Activated T-cell treated with anti-CD3 and anti-CD28 coated beads for 4 hours (primary cell): ENCODE data around the gene ZNF664.

Source experiments
- DNase-seq: peaks from one replicate; pipeline ENCODE4 v3.0.0-alpha.2; 2020

ZNF664 gene

DNA sequence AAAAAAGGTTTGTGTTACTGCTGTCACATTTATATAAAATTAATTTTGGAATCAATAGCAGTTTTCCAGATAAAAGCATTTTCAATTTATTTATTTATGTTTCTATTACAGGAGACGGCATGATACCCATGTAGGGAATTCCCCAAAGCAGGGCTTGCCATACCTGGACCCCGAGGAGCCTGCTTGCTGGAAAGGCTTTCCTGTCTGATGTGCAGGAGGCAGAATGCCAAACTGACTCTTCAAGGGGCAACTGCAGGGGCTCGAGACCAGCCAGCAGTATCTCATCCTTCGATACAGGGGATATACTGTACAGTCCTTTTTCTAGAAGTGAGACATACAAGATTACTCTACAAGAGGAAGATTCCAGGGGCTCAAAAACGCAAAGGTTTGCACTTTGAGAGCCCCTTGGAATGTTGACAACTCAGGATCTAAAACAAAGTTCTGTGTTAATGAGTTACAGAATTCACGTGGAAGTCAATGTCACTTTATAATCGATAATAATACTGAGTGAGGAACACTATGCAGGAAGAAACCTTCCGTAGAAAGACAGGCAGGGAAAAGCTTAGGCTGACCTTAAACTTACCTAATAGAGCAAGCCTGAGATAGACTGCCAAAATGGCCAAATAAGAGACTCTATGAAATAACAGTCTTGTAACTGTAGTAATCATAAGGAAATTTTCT lies 38.6 kb downstream of the ZNF664 start:
- DNase-seq: no peak

DNA sequence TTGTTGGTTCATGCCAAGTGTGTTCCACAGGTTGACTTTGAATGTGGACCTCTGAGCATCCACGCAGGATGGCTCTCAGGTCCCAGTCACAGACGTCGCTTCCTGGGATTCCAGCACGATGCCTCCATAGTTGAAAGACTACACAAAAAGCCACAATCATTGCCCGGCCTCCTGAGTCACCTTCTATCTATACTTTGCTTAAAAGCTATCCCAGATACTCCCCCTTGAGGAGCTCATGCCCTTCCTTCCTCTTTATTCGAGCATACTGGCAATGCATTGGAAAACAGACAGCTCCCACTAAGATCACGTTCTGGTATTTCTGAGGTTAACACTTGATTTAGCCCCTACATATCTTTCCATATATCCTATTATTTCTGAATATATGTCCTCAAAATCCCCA lies 40.1 kb downstream of the ZNF664 start:
- DNase-seq: no peak

DNA sequence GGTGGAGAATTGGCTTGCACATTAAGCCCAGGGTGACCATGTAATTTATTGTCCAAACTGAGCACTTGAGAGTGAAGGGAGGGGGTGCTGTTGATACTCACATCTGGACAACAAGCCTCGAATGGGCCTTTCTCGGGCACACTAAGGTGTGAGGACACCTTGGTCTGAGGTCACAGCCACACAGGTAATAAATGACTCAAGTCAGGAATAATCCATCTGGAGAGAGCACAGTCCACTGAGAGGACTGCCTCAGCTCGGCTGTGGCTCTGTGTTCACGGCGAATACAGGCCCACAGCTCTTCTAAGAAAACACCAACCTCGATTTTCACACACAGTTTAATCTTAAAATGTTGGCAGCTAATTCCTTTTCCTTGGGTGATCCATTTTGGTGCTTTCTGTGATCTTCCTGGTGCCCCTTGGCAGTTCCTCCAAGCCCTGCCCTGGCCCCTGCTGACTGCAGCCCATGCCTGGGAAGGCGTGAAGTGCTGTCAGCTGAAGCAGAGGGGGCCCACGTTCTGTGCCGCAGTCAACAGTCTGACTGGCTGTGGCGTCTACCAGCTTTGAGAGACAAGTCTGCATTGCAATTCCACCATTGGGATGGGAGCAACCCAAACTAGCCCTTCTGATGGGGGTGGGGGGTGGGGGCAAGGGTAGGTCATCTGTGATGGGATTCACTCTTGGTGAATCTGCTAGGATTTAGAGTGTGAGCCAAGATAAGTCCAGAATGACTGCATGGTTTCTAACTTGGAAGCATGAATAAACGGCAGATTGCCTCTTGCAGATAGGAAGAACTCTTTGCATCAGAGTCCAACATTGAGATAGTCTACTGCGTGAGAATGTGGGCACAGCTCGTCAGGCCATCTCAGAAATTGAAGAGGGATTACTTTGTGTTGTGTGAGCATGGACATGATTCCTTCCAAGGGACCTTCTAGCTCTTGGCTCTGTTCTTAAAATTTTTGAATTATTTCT lies 42.8 kb downstream of the ZNF664 start:
- DNase-seq: no peak

DNA sequence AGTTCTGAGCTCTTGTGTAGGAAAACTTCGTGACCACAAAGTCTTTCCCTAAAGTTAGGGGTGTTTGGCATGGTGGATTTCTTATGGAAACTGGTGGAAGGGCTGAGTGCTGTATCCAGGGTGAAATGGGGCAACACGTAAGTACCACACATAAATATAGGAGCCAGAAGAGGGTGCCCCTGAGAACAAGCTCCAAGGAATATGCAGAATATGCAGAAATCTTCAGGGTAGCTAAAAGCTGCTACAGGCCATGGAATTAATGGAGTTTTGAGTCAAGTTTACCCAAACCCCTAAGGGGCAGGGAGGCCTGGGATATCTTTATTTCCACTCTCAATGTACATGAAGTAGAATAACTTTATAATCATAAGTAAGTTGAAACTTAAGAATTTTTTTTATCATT lies 44.0 kb downstream of the ZNF664 start:
- DNase-seq: no peak

DNA sequence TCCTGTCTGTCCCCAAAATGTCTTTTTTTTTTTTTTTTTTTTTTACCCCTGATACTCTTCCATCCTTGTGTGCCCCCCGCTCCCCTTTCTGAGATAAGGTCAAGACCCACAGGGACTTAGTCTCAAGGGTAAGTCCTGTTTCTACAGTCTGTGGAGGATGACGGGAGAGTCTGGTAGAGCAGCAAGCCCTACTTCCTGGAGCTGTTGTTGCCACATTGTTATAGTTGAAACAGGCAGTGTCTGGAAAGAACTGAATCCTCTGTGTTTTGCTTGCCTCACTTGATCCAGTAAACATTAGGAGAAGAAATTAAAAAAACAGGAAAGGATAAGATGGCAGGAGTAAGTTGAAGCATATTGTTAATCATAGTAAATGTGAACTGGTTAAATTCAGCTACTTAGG lies 45.5 kb downstream of the ZNF664 start:
- no peak for DNase-seq

DNA sequence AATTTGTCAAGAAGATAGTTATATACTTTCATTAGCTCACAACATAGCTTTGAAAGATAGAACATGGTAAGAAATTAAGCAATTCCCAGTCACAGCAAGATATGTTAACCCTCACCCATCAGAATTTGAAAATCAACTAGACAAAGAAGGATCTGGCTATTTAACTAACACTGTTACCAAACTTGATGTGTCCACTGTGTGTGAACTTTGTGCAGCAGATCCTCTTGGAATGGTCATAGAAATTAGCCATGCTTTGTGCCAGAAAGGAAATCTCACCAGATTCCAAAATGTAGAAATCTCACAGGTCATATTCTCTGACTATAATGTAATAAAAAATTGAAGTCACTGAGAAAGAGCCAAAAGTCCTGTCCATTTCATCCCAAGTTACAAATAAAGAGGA lies 46.1 kb downstream of the ZNF664 start:
- no peak for DNase-seq

DNA sequence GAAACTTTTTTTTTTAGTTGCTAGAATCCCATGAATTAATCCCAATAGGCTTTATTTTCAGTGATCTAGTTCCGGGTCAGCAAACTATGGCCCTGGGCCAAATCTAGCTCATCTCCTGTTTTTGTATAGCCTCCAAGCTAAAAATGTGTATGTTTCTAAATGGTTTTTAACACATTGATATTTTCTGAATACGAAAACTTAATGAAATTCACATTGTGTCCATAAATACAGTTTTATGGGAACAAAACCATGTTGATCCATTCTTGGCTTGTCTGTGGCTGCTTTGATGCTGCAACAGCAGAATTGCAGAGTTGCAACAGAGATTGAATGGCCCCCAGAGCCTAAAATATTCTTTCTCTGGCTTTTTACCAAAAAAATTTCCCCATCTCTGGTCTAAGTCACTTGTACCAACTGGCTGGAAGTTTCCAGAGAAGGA lies 47.5 kb downstream of the ZNF664 start:
- no peak for DNase-seq

DNA sequence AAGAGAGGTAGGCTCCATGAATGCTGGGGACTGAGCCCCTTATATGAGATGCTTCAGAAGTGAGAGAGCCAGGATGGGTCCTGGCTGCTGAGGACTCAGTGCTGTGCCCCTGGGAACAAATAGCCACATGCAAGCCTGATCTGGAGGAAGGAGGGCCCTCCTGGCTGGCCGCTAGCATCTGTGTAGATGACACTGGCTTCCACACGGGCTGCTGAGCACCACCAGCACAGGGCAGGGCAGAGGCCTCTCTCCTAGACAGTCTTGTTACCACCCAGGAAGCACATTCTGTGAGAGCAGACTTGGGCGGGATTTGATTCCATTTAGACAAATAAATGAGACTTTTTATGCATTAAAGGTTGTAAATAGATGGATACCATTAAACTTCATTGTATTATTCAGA lies 48.0 kb downstream of the ZNF664 start:
- DNase-seq: no peak

DNA sequence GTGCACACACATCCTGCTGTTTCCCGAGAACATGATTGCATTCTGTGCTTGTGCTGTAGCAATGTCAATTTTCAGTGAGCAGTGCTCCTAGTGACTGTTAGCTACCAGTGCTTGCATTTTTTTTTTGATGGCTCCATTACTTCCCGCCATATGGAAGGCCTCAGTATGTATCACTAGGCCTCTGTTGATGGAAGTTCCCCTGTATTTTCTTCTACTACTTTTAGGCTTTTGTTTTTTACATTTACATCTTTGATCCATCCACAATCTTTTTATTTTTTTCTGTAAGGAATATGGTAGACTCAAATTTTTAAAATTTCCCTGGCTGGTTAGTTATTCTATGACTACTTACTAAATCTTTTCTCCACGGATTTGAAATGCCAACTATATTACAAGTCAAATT lies 49.1 kb downstream of the ZNF664 start:
- DNase-seq: no peak

DNA sequence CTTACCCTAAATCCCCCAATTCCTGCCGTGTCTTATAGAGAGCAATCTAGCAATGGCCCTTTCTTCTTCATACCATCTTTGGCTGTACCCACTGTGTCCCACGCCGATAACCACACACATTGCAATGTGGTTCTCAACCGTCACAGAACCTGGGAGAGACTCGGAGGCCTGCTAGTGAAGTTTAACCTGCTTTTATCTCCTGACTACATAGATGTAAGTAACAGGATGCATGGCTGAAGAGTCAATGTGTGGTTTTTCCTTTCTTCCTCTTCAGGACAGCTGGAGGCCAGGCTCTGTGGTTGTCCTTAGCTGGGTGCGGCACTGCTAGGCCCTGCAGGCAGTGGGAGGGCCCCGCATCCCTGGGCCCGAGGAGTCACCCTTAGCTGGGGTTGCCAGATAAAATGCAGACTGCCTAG lies 51.3 kb downstream of the ZNF664 start:
- no peak for DNase-seq

DNA sequence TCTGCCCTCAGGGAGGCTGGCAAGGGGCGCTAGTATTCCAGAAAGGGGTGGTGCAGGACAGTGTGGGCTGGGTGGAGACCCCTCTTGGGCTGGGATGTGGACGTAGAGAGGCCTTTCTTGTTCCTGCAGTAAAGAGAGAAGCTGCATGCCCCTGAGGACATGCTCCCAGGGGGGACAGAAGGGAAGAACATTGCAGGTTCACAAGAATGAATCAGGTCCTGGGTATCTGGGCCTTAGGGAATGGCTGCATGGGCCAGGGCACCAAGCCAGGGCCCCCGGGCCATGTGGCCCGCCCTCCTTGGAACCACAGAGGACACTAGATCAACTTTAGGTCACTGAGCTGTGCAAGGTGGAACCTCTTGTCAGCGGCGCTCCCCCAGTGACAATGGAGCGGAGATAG lies 51.8 kb downstream of the ZNF664 start:
- DNase-seq: no peak

DNA sequence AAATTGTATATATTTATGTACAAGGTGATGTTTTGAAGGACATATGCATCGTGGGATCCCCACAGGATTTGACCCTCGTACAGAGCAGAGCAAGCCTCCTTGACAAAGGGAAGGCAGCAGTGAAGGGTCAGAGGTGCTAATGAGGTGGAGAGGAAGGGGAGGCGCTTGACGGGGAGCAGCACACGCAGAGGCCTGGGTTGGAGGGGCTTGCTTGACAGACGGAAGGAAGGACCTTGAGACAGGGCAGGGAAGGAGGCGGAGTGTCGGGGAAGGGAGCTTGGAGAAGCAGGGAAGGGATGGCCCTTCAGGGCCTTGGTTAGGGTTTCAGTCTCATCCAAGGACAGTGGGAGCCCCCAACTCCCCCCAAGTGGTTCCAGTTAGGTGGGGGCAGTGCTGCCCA lies 52.6 kb downstream of the ZNF664 start:
- no peak for DNase-seq

DNA sequence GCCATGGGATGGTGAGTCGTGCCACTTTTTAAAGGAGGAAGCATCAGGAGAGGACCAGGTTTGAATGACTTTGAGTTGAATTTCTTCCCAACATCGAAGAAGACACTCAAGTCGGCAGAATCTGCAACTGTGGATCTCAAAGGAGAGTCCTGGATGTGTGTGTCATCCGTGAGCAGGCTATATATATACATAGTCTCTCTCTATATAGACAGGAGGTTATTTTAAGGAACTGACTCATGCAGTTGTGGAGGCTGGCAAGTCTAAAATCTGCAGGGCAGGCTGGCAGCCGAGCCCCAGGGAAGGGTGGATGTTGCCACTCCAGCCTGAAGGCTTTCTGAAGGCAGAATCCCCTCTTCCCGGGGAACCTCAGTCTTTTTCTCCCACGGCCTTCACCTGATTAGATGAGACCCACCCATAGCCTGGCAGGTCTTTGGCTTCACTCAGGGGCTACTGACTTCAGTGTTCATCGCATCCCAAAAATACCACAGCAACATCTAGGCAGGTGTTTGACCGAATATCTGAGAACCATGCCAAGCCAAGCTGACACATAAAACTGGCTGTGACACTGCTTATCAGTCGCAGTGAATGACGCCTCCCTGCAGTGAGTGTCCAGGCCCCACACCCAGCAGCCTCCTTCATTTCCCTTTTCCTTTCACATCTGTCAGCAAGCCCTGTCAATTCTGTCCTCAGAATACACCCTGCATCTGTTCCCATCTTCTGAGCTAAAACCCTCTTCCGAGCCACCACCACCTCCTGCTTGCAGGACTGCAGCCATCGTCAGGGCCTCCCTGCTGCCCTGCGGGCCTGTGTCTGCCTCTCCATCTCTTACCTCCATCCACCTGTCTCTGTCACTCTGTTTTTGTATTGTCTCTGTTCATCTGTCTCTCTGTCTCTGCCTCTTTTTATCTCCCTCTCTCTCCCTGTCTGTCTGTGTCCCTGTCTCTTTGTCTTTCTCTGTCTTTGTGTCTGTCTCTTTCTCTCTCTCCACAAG lies 54.0 kb downstream of the ZNF664 start:
- no peak for DNase-seq

DNA sequence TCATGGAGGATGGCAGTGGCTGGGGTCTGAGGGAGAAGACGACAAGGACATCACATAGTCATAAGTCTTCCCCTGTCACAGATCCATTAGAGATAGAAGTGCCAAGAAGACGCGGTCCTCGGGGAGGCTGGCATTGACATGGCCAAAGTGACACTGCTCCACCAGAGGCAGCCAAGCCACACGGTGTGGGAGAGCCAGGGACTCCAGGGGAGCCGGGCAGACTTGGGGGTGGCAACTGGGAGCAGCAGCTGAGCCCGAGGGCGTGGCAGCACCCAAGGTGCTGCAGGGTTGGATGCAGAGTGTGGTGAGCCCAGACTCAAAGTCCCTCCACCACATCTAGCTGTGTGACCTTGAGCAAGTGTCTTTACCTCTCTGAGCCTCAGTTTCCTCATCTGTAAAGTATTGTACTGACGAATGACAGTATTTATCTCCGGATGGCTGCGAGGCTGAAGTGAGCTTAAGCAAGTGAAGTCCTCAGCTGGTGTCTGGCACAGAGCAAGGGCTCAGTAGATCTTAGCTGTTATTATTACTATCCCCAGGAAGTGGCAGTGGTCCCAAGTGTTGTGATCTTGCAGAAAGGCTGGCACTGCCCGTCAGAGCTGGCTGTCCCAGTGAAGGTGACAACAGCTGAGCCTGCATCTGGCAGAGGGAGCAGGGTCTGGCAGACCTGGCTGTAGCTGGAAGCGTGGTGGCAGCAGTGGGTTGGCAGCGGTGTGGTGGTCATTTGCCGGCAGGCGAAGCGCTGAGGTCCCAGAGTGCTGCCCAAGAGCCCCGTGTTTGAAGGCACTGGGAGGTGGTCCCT lies 54.9 kb downstream of the ZNF664 start:
- DNase-seq: no peak

DNA sequence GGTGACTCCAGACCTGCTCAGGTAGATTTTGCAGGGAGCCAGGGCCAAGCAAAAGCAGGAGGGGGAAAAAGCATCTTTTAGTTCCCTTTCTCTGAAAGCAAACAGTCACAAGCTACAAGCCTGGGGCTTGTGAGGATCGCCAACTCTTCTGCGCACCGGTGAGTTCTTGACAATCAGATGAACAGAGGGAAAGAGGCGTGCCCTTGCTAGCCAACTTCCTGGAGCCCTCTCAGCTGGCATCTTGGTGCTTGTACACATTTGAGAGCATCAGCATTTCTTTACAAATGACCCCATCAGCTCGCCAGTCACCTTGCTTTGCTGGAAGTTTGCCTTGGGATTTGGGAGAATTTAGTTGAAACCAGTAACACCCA lies 55.5 kb downstream of the ZNF664 start:
- DNase-seq: no peak

DNA sequence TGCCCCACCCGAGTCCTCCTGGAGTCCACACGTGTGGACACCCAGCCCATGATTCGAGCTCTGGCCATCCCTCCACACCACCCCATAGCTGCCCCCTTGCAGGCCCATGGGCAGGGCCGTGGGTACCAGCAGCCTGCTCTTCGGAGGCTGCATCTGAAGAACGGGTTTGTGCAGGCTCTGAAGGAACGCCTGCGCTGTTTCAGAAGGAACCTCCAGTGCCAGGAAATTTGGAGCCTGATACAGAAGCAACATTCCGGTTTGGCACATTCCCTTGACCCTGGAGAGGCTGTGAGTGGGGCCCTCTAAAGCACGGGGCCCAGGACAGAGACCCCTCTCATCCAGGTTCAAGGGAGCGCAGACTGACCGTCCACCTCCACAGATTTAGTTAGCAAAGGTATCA lies 57.0 kb downstream of the ZNF664 start:
- no peak for DNase-seq

DNA sequence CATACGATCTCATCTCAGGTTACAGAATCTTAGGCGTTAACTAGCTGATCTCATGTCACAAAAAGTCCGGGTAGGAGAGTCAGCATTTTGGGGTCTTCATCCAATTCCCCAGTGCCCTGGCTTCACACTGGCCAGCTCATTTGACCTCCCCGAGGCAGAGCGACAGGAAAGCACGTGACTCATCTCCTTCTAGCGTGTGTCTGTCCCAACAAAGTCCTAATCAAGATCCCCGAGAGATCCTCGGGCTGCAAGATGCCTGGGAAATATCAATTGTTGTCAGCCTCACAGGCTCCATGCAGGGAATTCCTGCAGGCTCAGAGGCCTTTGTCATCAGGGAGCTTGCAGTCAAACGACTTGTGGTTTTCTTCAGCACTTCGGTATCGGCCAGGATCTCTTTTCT lies 57.5 kb downstream of the ZNF664 start:
- DNase-seq: no peak

DNA sequence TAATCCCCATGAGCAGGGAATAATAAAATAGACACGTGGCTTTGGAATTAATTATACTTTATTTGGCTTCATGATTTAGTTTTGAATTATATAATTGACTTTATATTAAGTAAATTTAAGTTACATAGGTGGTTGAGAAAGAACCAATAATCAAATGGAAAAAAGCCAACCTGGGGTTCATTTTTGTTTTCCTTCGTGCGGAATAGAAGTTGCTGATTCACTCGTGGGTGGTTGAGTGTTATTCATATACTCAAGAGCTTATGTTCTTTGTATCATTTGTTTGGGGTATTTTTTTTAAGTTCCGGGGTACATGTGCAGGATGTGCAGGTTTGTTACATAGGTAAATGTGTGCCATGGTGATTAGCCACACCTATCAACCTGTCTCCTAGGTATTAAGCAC lies 58.0 kb downstream of the ZNF664 start:
- DNase-seq: no peak

DNA sequence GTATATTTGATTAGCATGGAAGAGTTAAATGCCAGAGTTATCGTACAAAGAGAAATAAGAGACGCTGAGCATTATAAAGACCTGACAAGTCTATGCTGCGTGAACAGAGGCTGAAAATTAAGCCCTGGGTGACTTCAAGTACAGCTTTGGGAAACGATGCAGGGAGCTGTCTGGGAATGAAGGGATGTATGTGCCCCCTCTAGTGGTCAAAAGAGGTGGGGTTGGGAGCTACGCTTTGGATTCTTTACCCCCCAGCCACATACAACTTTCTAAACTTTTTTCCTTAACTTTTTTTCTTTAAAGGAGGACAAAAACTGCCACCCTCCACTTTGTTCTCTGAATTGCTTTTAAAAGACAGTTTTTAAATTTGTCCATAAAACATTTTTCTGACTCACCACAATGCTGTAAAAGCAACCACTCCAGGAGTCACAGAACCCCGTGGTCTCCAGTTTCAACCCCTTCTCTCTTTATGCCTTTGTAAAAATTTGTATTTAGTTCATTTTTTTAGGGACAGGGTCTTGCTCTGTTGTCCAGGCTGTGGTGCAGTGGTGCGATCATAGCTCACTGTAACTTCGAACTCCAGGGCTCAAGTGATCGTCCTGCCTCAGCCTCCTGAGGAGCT lies 59.4 kb downstream of the ZNF664 start:
- no peak for DNase-seq

DNA sequence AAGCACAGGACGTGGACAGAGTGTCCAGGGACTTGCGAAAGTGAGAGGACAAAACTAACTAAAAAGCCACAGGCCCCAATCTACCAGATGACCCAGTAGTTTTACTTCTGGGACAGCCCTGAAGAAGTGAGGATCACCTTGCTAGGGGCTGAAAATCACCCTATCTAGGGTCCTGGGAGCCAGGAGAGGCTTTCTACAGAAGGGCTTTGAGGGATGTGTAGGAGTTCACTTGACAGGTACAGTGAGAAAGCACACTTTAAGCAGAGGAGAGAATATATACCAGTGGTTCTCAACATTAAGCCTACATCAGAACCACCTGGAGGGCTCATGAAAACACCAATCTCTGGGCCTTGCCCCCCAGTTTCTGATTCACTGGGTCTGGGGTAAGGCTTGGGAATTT lies 60.8 kb downstream of the ZNF664 start:
- no peak for DNase-seq

DNA sequence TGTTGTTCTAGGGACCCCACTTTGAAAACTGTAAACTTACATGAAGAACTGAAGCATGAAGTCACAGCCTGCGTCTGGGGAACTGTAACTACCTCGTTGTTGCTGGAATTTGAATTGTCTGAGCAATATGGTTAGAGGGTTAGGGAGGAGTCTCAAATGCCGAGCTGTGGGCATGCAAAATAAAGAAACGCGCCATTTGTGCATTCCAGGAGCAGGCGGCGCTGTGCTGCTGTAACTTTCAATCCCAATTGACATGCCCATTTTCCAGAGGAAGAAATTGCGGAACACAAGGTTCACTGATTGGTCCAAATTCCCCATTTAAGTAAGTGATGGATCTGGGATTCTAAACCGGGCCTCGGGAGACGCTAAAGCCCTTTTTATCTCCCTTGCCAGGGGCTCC lies 61.3 kb downstream of the ZNF664 start:
- no peak for DNase-seq

DNA sequence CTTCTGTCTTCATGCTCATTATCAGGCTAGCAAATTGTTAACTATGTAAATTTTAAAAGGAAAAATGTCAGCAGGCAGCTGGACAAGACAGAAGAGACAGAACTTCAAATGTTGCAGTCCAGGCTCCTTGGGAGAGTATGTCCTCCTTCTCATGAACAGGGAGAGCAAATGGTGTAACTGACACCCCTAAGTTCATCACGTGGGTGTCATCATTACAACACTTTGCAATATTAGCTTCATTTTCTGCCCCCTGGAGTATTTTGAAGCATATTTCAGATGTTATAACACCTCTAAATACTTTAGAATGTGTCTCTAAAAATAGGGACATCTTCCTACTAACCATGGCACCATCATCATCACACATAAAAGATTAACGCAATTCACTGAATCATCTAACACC lies 62.1 kb downstream of the ZNF664 start:
- DNase-seq: no peak
